AG10803 (cell line): ENCODE measurements around the gene CXXC5.

ENCODE experiments used
- DNase-seq: peaks from one replicate; pipeline ENCODE4 v3.0.0; 2010; ENCODE audit warnings: low read depth
- H3K4me3 ChIP-seq: 2 replicates; pipeline ENCODE4 v1.5.1; 2011; ENCODE audit warnings: mild to moderate bottlenecking, low read length, control low read depth
- TF ChIP-seq, protein P1 (sequence below): conservative IDR thresholded peaks from 2 replicates; pipeline ENCODE4 v1.5.1; 2011; ENCODE audit warnings: mild to moderate bottlenecking, low read length, control low read depth, inconsistent platforms

CXXC5 gene

DNA sequence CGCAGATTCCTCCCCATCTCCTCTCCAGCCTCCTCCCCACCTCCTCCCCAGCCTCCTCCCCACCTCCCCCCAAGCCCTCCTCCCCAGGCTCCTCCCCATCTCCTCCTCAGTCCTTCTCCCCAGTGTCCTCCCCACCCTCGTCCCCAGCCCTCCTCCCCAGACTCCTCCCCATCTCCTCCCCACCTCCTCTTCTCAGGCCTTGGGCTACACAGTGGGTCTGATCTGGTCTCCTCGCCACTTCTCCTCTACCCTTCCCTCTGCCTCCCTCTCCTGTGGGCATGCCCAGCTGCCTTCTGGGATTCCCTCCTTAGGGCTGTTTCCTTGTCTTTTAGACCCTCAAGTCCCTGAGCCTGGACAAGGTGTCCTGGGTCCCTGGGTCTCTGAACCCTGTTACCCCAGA, 28.3 kb downstream of the CXXC5 start:
- DNase-seq: no peak
- TF ChIP-seq, protein P1, sequence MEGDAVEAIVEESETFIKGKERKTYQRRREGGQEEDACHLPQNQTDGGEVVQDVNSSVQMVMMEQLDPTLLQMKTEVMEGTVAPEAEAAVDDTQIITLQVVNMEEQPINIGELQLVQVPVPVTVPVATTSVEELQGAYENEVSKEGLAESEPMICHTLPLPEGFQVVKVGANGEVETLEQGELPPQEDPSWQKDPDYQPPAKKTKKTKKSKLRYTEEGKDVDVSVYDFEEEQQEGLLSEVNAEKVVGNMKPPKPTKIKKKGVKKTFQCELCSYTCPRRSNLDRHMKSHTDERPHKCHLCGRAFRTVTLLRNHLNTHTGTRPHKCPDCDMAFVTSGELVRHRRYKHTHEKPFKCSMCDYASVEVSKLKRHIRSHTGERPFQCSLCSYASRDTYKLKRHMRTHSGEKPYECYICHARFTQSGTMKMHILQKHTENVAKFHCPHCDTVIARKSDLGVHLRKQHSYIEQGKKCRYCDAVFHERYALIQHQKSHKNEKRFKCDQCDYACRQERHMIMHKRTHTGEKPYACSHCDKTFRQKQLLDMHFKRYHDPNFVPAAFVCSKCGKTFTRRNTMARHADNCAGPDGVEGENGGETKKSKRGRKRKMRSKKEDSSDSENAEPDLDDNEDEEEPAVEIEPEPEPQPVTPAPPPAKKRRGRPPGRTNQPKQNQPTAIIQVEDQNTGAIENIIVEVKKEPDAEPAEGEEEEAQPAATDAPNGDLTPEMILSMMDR: no peak

GRCh38 chr5:139676951-139677735, 29.0 kb downstream of the CXXC5 start:
- H3K4me3 ChIP-seq: no peak overlapping the region
- TF ChIP-seq, protein P1: no peak
- no peak for DNase-seq

More for the DNA sequence above, 28.3 kb downstream of the CXXC5 start:
- H3K4me3 ChIP-seq: no peak overlapping the region

DNA sequence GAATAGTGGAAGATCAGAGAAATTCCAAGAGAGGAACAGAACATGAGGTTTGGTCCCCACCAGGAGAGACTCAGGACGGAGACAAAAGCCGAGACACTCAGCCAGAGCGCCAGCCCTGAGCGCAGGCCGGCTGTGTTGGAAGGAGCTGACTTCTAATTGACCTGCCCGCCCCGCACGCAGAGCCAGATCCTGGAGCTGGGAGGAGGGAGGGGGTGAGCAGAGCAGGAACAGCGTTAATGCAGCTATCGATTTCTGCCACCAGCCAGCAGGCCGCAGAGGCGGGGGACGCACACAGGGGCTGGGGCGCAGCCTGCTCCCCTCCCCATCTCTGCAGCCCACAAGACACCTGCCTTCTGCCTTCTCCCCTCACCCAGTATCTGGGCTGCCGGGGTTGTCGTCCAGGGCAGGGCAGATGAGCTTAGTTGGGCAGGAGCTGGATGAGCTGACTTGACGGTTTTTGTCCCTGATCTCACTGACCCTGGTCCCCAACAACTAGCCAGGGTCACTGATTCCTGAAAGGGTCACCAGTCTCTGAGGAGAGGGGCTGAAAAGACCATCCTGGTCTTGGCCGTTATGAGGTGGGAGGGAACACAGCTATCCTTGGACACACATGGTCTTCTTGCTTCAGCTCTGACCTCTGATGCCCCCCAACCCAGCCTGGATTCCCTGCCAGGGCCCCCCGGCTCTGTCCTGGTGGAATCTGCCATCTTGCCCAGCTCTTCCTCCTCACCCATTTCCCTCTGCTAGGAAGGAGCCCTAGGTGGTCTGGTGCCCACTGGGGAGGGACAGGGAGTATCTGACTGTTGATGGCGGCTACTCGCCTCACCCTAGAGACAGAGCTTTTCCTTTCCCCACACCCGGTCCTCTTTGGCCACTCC, 29.8 kb downstream of the CXXC5 start:
- TF ChIP-seq, protein P1: no peak
- H3K4me3 ChIP-seq: no peak overlapping the region
- no peak for DNase-seq

DNA sequence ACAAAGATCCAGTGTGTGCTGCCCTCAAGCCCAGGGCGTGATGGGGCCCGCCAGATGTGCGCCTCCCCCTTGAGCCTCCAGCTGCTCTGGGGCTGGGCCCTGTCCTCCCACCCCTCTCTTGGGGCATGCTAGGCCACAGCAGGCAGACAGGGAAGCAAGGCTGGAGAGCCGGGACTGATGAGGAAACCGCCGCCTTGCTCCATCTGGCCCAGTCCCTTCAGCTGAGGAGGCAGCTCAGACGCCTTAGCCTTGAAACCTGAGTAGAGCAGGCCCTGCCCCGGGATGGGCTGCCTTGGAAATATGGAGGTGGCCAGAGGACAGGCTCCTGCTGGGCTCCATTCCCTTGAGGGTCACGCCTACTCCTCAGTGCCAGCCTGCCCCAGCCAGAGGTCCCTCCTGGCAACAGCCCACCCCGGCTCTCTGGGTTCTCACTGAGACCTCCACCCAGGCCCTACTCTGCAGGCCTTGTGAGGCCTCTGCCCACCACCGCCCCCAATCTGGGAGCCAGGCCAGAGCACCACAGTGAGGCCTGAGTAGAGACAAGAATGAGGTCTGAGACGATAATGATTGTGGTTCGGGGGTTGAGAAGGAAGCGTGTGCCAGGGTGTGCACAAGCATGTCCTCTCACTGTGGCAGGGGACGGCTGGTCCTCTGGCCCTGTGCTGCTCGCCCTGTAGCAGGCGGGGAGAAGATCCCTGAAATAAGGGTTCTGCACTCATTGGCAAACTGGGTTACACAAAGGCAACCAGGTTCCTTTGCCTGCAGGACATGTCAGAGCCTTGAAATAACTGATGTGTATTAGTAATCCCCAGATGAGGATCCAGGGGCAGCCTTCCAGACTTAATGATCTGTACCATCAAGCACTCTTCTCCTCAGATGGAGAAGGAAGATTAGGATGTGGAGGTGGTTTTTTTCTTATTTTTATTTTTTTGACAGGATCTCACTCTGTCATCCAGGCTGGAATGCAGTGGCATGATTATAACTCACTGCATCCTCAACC, 30.9 kb downstream of the CXXC5 start:
- DNase-seq: peak; percentile 55
- H3K4me3 ChIP-seq: no peak overlapping the region
- TF ChIP-seq, protein P1: no peak

GRCh38 chr5:139680368-139681111, 32.4 kb downstream of the CXXC5 start:
- DNase-seq: no peak
- no peak overlapping the region for H3K4me3 ChIP-seq
- TF ChIP-seq, protein P1: no peak

DNA sequence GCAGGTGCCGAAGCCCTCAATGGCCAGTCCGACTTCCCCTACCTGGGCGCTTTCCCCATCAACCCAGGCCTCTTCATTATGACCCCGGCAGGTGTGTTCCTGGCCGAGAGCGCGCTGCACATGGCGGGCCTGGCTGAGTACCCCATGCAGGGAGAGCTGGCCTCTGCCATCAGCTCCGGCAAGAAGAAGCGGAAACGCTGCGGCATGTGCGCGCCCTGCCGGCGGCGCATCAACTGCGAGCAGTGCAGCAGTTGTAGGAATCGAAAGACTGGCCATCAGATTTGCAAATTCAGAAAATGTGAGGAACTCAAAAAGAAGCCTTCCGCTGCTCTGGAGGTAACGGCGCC, 32.9 kb downstream of the CXXC5 start:
- H3K4me3 ChIP-seq: no peak overlapping the region
- DNase-seq: no peak
- TF ChIP-seq, protein P1: no peak
